Camera-type eye (tissue), 1 donor: ENCODE results near the gene METAP2. TPM values are rescaled to one million over a fixed set of nuclear protein-coding genes. Genes with fewer than 3 reads are reported as not detected.

Experiments
- total RNA-seq: library from RNA; depleted of rRNA; stranded (reverse); fragments of >200 nt; gene quantifications from one replicate; pipeline ENCODE4 v1.2.3, GENCODE V29; 2014

METAP2 gene
- 78.0 TPM for total RNA-seq

DNA sequence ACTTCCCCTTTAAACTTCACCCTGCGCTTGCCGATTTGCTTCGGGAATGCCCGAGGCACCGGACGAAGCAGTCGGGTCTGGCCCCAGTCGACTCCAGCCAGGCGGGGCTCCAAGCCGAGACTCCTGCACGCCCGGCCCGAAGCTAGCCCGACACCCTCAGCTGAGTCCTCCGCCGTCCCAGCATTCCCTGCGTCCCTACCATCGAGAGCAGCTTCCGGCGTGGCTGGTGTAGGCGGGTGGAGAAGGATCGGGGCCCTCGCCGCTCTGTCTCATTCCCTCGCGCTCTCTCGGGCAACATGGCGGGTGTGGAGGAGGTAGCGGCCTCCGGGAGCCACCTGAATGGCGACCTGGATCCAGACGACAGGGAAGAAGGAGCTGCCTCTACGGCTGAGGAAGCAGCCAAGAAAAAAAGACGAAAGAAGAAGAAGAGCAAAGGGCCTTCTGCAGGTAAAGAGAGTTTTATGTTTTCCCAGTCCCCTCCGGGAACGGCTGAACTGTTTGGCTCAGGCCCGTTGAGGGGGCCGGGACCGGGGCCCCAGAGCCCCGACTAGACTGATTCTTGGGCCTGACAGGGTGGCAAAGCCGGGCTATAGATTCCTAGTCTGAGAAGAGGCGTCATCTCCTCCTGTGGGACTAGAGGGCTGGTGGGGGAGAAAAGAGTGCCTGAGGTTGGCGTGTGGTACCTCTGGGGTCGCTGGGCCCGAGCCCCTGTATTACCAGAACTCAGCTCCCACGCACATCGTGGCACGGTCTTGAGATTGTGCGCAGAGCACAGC, at the start of gene METAP2:
METAP2 (plus strand) TSS at position 269 of the 776 bp plus-strand sequence; CDS start at position 297, 28 bp downstream.

DNA sequence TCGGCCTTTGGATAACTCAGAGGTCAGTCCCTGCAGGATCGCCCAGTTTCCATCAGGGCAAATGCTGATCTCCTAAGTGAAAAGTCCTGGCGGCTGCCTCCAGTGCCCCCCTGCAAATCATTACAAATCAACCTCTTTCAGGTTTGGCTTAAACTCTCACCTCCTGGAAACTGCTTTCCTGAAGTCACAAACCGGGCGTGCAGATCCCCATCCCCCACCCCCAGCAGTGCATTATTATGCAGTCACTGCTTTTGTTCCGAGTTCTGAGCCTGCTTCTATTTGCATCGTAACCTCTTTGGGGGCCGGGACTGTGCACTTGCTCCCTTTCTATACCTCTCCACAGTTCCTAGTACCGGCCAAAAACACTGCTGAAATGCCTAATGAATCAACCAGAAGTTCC, 77.4 kb downstream of the METAP2 start, which contains the start of gene USP44:
USP44 (minus strand) TSS at position 172 of the 400 bp plus-strand sequence. CDS start 17,220 bp downstream, outside the sequence.

Other genes with a start within 250 kb of the METAP2 start
- gene USP44, start 77.3 kb downstream of the METAP2 start, total RNA-seq = 2.2 TPM